PC-9 (cell line): ENCODE results near the gene CHP1.

Experiments used
- EZH2 ChIP-seq: fragments of 200-600 bp; sonication (generic); IDR thresholded peaks from 2 replicates; pipeline ENCODE4 v1.8.0; 2017; ENCODE audit warnings: antibody characterized with exemption, low read depth
- TF ChIP-seq, protein P1 (sequence below): fragments of 200-600 bp; sonication (generic); conservative IDR thresholded peaks from 2 replicates; pipeline ENCODE4 v1.6.1; 2017; ENCODE audit warnings: mixed run types, antibody characterized with exemption, mild to moderate bottlenecking, moderate library complexity

DNA sequence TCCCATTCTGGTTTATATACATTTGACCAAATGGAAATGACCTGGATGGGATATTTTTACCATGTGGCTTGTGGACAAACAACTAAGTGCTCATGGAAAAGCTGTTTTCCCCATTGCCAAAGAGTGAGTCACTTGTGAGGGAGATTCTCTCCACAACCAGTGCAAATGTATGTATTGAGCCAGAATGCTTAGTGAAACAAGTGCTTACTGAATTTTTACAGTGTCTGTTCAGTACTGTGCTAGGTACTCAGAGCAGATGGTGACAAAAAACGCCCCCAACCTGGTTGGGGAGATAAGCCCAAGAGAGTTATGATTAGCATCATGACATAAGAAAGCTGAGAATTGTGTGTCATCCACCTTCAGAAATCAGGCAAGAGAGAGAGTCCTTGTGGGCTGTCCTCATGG, 2.3 kb downstream of the CHP1 start:
- TF ChIP-seq, protein P1, sequence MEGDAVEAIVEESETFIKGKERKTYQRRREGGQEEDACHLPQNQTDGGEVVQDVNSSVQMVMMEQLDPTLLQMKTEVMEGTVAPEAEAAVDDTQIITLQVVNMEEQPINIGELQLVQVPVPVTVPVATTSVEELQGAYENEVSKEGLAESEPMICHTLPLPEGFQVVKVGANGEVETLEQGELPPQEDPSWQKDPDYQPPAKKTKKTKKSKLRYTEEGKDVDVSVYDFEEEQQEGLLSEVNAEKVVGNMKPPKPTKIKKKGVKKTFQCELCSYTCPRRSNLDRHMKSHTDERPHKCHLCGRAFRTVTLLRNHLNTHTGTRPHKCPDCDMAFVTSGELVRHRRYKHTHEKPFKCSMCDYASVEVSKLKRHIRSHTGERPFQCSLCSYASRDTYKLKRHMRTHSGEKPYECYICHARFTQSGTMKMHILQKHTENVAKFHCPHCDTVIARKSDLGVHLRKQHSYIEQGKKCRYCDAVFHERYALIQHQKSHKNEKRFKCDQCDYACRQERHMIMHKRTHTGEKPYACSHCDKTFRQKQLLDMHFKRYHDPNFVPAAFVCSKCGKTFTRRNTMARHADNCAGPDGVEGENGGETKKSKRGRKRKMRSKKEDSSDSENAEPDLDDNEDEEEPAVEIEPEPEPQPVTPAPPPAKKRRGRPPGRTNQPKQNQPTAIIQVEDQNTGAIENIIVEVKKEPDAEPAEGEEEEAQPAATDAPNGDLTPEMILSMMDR, result no peak
- no peak for TF ChIP-seq EZH2
